ENCODE data around the gene OAS2.

The OAS2 gene

DNA sequence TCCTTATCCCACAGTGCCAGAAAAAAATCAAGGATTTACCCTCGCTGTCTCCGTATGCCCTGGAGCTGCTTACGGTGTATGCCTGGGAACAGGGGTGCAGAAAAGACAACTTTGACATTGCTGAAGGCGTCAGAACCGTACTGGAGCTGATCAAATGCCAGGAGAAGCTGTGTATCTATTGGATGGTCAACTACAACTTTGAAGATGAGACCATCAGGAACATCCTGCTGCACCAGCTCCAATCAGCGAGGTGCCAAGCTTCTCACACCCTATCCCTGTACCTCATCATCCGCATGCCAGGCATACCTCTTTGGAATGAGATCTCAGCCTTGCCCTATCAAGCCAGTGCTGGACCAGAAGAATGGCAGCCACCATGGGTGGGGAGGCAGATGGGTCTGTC, 19.2 kb downstream of the OAS2 start:
- no peak for TF ChIP-seq ZFX (IDR thresholded peaks at IDR 0.05; ENCODE audit: borderline replicate concordance)
- TF ChIP-seq, protein P1, sequence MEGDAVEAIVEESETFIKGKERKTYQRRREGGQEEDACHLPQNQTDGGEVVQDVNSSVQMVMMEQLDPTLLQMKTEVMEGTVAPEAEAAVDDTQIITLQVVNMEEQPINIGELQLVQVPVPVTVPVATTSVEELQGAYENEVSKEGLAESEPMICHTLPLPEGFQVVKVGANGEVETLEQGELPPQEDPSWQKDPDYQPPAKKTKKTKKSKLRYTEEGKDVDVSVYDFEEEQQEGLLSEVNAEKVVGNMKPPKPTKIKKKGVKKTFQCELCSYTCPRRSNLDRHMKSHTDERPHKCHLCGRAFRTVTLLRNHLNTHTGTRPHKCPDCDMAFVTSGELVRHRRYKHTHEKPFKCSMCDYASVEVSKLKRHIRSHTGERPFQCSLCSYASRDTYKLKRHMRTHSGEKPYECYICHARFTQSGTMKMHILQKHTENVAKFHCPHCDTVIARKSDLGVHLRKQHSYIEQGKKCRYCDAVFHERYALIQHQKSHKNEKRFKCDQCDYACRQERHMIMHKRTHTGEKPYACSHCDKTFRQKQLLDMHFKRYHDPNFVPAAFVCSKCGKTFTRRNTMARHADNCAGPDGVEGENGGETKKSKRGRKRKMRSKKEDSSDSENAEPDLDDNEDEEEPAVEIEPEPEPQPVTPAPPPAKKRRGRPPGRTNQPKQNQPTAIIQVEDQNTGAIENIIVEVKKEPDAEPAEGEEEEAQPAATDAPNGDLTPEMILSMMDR (IDR thresholded peaks at IDR 0.05), result no peak
- H3K27ac ChIP-seq, result no peak overlapping the region

DNA sequence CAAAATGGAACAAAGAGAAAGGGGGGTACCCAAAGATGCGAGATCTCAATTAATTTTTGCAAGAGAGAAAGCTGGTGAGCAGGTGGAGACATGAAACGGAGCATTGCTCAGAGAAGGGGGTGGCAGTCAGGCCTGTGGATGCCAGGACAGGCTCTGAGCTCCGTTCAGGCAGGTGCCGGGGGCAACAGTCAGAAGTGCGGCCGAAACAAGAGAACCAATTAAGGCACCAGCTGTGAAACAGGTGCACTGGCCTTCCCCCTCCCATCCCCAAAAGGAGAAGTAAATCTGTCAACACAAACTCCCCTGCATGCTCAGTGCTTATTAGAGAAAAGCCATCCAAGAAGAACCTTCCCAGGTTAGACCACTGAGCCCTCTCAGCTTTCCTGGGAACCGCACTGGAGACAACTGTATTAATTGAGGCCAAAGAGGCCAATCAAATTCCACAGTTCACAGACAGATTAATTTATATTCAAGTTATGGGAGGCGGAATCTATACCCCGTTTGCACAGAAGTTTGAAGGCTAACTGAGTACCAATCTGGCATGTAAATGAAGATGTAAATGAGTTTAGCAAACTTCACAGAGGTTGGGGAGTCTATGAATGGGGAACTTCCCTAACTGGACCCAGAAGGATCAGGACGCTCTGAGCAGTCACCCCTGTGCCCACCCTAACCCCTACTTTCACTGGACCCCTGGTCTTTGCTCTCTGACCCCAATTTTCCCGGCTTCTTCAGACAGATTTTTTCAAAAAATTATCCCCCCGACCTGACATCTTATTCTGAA, 20.9 kb downstream of the OAS2 start:
- H3K27ac ChIP-seq, result no peak overlapping the region
- TF ChIP-seq ZFX (IDR thresholded peaks at IDR 0.05; ENCODE audit: borderline replicate concordance), result no peak
- TF ChIP-seq, protein P1 (IDR thresholded peaks at IDR 0.05), result no peak

DNA sequence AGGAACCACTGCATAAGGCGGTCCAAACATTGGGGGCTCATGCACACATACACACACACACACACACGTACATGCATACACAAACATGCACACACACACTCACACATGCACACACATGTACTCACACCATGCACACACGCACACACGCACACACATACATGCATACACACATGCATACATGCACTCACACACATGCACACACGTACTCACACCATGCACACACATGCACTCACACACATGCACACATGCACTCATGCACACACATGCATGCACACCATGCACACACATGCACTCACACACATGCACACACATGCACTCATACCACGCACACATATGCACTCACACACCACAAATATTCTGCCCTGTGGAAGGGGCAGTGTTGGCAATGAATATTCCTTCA, 22.1 kb downstream of the OAS2 start:
- TF ChIP-seq, protein P1 (IDR thresholded peaks at IDR 0.05), result no peak
- no peak for TF ChIP-seq ZFX (IDR thresholded peaks at IDR 0.05; ENCODE audit: borderline replicate concordance)
- H3K27ac ChIP-seq, result no peak overlapping the region

DNA sequence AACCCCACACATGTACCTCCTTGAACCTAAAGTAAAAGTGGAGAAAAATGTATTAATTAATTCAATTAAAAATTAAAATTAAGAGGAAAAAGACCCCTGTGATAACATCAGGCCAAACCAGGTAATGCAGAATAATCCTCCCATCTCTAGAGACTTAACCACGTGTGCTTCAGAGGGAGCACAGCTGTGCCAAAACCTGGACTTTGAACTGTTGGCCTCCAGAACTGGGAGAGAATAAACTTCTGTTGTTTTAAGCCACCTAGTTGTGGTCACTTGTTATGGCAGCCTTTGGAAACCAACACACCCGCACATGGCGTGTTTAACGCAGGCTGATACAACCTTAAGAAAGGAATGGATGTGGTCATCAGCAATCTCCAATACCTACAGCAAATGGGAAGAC, 23.8 kb downstream of the OAS2 start:
- no peak overlapping the region for H3K27ac ChIP-seq
- TF ChIP-seq ZFX (IDR thresholded peaks at IDR 0.05; ENCODE audit: borderline replicate concordance), result no peak
- TF ChIP-seq, protein P1 (IDR thresholded peaks at IDR 0.05), result peak; percentile 62

DNA sequence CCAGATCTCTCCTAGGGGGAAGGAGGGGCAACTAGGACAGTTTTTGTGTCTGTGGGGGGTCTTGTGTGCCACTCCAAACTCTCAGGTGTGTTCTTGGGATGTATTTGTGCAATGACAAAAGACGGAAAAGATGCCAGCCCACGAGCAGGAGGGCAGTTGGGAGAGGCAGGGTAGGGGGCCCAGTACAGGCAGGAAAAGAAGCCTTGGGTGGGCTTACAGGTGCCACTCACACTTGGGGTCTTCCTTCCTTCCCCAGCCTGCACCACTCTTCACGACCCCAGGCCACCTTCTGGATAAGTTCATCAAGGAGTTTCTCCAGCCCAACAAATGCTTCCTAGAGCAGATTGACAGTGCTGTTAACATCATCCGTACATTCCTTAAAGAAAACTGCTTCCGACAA, 24.4 kb downstream of the OAS2 start:
- no peak overlapping the region for H3K27ac ChIP-seq
- TF ChIP-seq, protein P1 (IDR thresholded peaks at IDR 0.05), result no peak
- no peak for TF ChIP-seq ZFX (IDR thresholded peaks at IDR 0.05; ENCODE audit: borderline replicate concordance)

DNA sequence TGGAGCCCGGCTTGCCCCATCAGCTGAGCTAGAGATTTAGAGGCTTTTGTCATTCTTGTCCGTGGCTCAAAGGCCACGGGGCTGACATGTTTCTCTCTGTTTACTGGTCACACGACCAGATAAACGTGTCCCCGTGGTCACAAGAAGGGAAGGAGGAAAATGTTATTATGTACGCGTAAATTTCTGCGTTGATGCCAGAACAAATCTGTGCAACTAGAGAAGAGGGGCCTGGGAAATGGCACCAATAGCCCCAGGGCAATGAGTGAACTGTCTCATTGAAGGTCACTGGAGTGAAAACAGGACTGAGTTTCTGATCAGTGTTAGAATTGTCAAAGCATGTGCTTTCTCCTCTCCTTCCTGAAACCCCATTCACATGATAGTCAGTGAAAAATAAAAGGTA, 25.3 kb downstream of the OAS2 start:
- TF ChIP-seq, protein P1 (IDR thresholded peaks at IDR 0.05), result no peak
- TF ChIP-seq ZFX (IDR thresholded peaks at IDR 0.05; ENCODE audit: borderline replicate concordance), result no peak
- no peak overlapping the region for H3K27ac ChIP-seq

DNA sequence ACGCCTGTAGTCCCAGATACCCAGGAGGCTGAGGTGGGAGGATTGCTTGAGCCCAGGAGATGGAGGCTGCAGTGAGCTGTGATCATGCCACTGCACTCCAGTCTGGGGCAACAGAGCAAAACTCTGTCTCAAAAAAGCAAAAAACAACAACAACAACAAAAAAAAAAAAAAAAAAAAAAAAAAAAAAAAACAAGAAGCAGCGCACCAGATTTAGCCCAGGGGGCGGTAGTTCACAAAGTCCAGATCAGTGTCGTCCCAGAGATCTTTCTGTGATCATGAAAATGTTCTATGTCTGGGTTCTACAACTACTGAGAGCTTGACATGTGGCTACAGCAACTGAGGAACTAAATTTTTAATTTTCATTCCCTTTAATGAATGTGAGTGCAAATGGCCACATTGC, 27.4 kb downstream of the OAS2 start:
- H3K27ac ChIP-seq, result no peak overlapping the region
- TF ChIP-seq, protein P1 (IDR thresholded peaks at IDR 0.05), result peak; percentile 67
- TF ChIP-seq ZFX (IDR thresholded peaks at IDR 0.05; ENCODE audit: borderline replicate concordance), result no peak

Measured in 22Rv1 (cell line).